IPS-11a (cell line): ENCODE results near the gene CDK17.
"Not testable (repeated sequence)": the region's sequence is repeated elsewhere in the genome, so short reads cannot be mapped to it uniquely, and the experiment has no call there.

ENCODE experiments used
- H3K4me3 ChIP-seq: one replicate; pipeline ENCODE4 v1.5.1; 2013; ENCODE audit warnings: low read depth, low read length, control low read depth

Gene CDK17

GRCh38 chr12:96323906-96324305, 76.3 kb downstream of the CDK17 start:
- no peak overlapping the region for H3K4me3 ChIP-seq

GRCh38 chr12:96322720-96323119, 77.5 kb downstream of the CDK17 start:
- no peak overlapping the region for H3K4me3 ChIP-seq

GRCh38 chr12:96321941-96322340, 78.3 kb downstream of the CDK17 start:
- H3K4me3 ChIP-seq, result no peak overlapping the region

- not testable (repeated sequence) for H3K4me3 ChIP-seq
These were observed 82.4 kb downstream of the CDK17 start for GRCh38 chr12:96317801-96318200.

GRCh38 chr12:96315741-96316481, 84.3 kb downstream of the CDK17 start:
- peak overlapping the region; percentile 1 for H3K4me3 ChIP-seq

GRCh38 chr12:96314723-96315122, 85.5 kb downstream of the CDK17 start:
- H3K4me3 ChIP-seq, result no peak overlapping the region

GRCh38 chr12:96313606-96314005, 86.6 kb downstream of the CDK17 start:
- H3K4me3 ChIP-seq, result no peak overlapping the region

- H3K4me3 ChIP-seq, result no peak overlapping the region
These were observed 89.0 kb downstream of the CDK17 start for GRCh38 chr12:96311191-96311590.

GRCh38 chr12:96310067-96310466, 90.2 kb downstream of the CDK17 start:
- no peak overlapping the region for H3K4me3 ChIP-seq

GRCh38 chr12:96308881-96309280, 91.4 kb downstream of the CDK17 start:
- no peak overlapping the region for H3K4me3 ChIP-seq

- H3K4me3 ChIP-seq, result no peak overlapping the region
These were observed 94.6 kb downstream of the CDK17 start for GRCh38 chr12:96305665-96306064.

- no peak overlapping the region for H3K4me3 ChIP-seq
These were observed 96.6 kb downstream of the CDK17 start for GRCh38 chr12:96303653-96304052.

- no peak overlapping the region for H3K4me3 ChIP-seq
These were observed 97.4 kb downstream of the CDK17 start for GRCh38 chr12:96302687-96303310.

GRCh38 chr12:96301732-96302131, 98.5 kb downstream of the CDK17 start:
- no peak overlapping the region for H3K4me3 ChIP-seq

- H3K4me3 ChIP-seq, result no peak overlapping the region
These were observed 100.2 kb downstream of the CDK17 start for GRCh38 chr12:96300064-96300463.

GRCh38 chr12:96297504-96297903, 102.7 kb downstream of the CDK17 start:
- no peak overlapping the region for H3K4me3 ChIP-seq

- H3K4me3 ChIP-seq, result no peak overlapping the region
These were observed 104.6 kb downstream of the CDK17 start for GRCh38 chr12:96295532-96296160.

- H3K4me3 ChIP-seq, result no peak overlapping the region
These were observed 105.4 kb downstream of the CDK17 start for GRCh38 chr12:96294831-96295230.

- H3K4me3 ChIP-seq, result no peak overlapping the region
These were observed 107.1 kb downstream of the CDK17 start for GRCh38 chr12:96293093-96293492.

GRCh38 chr12:96289067-96289466, 111.2 kb downstream of the CDK17 start:
- no peak overlapping the region for H3K4me3 ChIP-seq

- no peak overlapping the region for H3K4me3 ChIP-seq
These were observed 115.1 kb downstream of the CDK17 start for GRCh38 chr12:96285158-96285557.

- no peak overlapping the region for H3K4me3 ChIP-seq
These were observed 125.9 kb downstream of the CDK17 start for GRCh38 chr12:96274331-96274730.
